ENCODE results near the gene PAX9. TPM values are rescaled to one million over a fixed set of nuclear protein-coding genes. Genes with fewer than 3 reads are reported as not detected.

The PAX9 gene
- total RNA-seq, 1 donor from 2014 or later = 0.13 TPM

- no peaks in the 10 kb centered on the region for H3K36me3 ChIP-seq (ENCODE audit: control insufficient read depth, insufficient read depth, low read length)
Observed at GRCh38 chr14:36647824-36648753, 13.6 kb upstream of the PAX9 start.

GRCh38 chr14:36649872-36650650 lies 11.6 kb upstream of the PAX9 start:
- DNase-seq (ENCODE audit: low read depth) = no peak
- Histone ChIP-seq H3K27me3 (ENCODE audit: control insufficient read depth, insufficient read depth, low read length) (peaks cover 65% of the 10 kb centered on the region), H3K36me3 (ENCODE audit: control insufficient read depth, insufficient read depth, low read length) (no peaks in the 10 kb centered on the region), H3K4me3 (ENCODE audit: low read depth, low read length) (no peak overlapping the region)
- no peak for TF ChIP-seq CTCF (IDR thresholded peaks at IDR 0.05; ENCODE audit: insufficient read depth, low read length, poor library complexity, severe bottlenecking)

More at GRCh38 chr14:36647824-36648753, 13.6 kb upstream of the PAX9 start:
- Histone ChIP-seq H3K4me3 (ENCODE audit: low read depth, low read length) (peak overlapping the region; percentile 36), H3K27me3 (ENCODE audit: control insufficient read depth, insufficient read depth, low read length) (peaks cover 48% of the 10 kb centered on the region)
- DNase-seq (ENCODE audit: low read depth) = no peak
- TF ChIP-seq CTCF (IDR thresholded peaks at IDR 0.05; ENCODE audit: insufficient read depth, low read length, poor library complexity, severe bottlenecking) = peak; percentile 56

- peaks cover 68% of the 10 kb centered on the region for H3K27me3 ChIP-seq (ENCODE audit: control insufficient read depth, insufficient read depth, low read length)
- H3K36me3 ChIP-seq (ENCODE audit: control insufficient read depth, insufficient read depth, low read length) = no peaks in the 10 kb centered on the region
- TF ChIP-seq CTCF (IDR thresholded peaks at IDR 0.05; ENCODE audit: insufficient read depth, low read length, poor library complexity, severe bottlenecking) = no peak
- H3K4me3 ChIP-seq (ENCODE audit: low read depth, low read length) = no peak overlapping the region
- no peak for DNase-seq (ENCODE audit: low read depth)
Observed at GRCh38 chr14:36652542-36653201, 9.0 kb upstream of the PAX9 start.

GRCh38 chr14:36653413-36653812 lies 8.2 kb upstream of the PAX9 start:
- no peak for TF ChIP-seq CTCF (IDR thresholded peaks at IDR 0.05; ENCODE audit: insufficient read depth, low read length, poor library complexity, severe bottlenecking)
- peaks cover 68% of the 10 kb centered on the region for H3K27me3 ChIP-seq (ENCODE audit: control insufficient read depth, insufficient read depth, low read length)
- H3K4me3 ChIP-seq (ENCODE audit: low read depth, low read length) = no peak overlapping the region
- H3K36me3 ChIP-seq (ENCODE audit: control insufficient read depth, insufficient read depth, low read length) = no peaks in the 10 kb centered on the region
- DNase-seq (ENCODE audit: low read depth) = no peak

GRCh38 chr14:36653962-36654793 lies 7.5 kb upstream of the PAX9 start:
- Histone ChIP-seq H3K27me3 (ENCODE audit: control insufficient read depth, insufficient read depth, low read length) (peaks cover 69% of the 10 kb centered on the region), H3K4me3 (ENCODE audit: low read depth, low read length) (no peak overlapping the region), H3K36me3 (ENCODE audit: control insufficient read depth, insufficient read depth, low read length) (no peaks in the 10 kb centered on the region)
- TF ChIP-seq CTCF (IDR thresholded peaks at IDR 0.05; ENCODE audit: insufficient read depth, low read length, poor library complexity, severe bottlenecking) = no peak
- DNase-seq (ENCODE audit: low read depth) = no peak

All from kidney epithelial cell (primary cell).